ENCODE data around the gene HBG2.

Gene HBG2

GRCh38 chr11:5247472-5248192 lies 6.9 kb downstream of the HBG2 start:
- DNase-seq = no peak

DNA sequence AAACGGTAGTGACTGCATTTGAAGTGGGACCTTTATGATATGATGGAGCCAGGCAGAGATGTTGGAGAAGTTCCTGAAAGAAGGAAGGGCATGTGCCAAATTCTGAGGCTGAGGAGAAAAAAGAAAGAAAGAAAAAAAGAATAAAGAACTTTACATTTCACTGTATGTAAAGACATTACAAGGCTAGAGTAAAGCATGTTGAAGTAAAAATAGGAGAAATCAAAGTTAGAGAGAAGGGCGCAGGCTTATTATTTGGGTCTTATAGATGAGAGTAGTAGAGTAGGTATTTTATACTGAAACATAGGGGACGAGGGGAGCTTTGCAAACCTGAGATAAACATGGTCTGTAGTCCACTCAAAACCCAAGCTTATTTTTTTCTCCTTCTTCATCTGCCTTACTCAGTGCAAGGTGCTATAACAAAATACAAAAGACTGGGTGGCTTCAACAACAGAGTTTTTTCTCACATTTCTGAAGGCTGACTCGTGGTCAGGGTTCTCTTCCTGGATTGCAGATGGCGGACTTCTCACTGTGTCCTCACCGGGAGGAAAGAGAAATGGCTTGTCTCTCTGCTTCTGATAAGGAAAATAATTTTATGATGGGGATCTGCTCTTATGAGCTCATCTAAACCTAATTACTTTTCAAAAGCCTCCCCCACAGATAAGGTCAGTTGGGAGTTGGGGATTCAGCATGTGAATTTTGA lies 7.7 kb downstream of the HBG2 start:
- DNase-seq = no peak

- DNase-seq = no peak
Observed at GRCh38 chr11:5245155-5245554, 9.4 kb downstream of the HBG2 start.

DNA sequence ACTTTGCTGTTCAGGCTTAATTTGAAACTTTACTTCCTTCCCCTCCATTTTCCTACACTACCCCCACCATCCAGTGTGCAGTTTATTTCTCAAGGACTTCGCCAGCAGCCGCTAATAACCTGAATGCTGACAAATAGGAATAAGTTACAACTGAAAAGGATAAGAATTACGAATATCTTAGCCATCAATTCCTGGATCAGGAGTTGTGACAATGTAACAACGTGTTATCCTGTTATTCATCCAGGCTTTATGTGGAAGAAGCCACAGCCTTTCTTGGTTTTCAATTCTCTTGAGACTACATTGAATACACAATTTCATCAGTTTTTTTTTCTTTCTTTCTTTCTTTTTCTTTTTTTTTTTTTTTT lies 10.8 kb downstream of the HBG2 start:
- DNase-seq = no peak

- no peak for DNase-seq
Observed at GRCh38 chr11:5242933-5243815, 11.4 kb downstream of the HBG2 start.

DNA sequence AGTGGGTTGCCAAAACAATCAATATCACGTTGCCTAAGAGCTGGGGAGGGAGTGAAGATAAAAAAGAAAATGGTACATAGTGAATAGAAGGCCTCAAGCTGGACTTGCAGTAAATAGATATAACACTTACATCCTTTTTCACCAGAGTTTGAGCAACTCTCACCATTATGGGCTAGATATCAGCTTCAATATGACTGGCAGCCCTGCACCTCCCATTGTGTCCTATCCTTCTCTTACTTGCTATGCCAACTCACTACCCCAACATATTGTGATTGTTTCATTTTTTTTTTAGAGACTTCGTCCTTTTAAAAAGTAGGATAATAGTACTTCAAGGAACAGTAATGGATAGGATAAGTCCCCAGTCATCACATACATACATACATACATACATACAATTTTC lies 12.4 kb downstream of the HBG2 start:
- DNase-seq = no peak

GRCh38 chr11:5241458-5241857 lies 13.1 kb downstream of the HBG2 start:
- no peak for DNase-seq

- DNase-seq = no peak
Observed at GRCh38 chr11:5240458-5240857, 14.1 kb downstream of the HBG2 start.

- DNase-seq = no peak
Observed at GRCh38 chr11:5240056-5240455, 14.5 kb downstream of the HBG2 start.

DNA sequence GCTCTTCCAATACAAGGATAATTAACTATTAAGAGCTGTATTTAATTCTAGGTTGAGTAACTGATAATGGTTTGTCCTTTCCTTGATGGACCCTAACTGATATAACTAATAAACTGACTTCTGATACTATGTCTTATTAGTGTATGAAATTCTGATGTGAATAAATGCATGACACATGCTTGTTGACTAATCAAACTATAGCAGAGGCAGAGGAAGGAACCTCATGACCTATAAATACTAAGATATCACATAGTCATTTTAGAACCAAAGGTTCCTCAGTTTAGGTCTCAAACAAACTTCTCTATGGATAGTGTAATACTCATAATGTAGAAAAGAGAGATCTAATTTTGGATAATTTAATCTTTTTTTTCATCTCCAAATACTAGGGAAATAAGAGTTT lies 15.5 kb downstream of the HBG2 start:
- DNase-seq = no peak

DNA sequence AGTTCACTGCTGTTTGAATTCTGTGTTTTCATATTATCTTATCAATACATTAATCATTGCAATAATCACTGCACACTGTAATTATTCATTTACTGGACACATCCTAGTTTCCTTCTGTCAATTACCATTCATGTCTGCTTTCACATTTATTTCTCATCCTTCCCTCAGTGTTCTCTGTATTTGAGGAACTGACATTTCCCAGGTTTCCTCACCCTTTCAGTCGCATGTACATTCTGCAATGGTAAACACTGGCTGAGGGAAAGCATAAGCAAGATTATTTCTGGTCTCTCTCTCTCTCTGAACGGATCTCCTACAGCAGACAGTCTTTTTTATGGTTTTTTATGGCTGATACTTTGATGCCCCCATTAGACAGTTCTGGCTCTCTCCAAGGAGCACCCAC lies 16.1 kb downstream of the HBG2 start:
- no peak for DNase-seq

- no peak for DNase-seq
Observed at GRCh38 chr11:5237420-5237819, 17.2 kb downstream of the HBG2 start.

- no peak for DNase-seq
Observed at GRCh38 chr11:5235364-5236095, 19.1 kb downstream of the HBG2 start.

DNA sequence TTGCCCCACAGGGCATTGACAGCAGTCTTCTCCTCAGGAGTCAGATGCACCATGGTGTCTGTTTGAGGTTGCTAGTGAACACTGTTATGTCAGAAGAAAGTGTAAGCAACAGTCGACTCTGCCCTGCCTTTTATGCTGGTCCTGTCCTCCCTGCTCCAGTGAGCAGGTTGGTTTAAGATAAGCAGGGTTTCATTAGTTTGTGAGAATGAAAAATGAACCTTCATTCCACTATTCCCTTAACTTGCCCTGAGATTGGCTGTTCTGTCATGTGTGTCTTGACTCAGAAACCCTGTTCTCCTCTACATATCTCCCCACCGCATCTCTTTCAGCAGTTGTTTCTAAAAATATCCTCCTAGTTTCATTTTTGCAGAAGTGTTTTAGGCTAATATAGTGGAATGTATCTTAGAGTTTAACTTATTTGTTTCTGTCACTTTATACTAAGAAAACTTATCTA lies 20.2 kb downstream of the HBG2 start, which contains the start of gene HBD:
HBD (minus strand) TSS at position 103 of the 454 bp plus-strand sequence; CDS start at position 53, 50 bp downstream.
- no peak for DNase-seq

GRCh38 chr11:5233307-5233706 lies 21.3 kb downstream of the HBG2 start:
- DNase-seq = no peak

GRCh38 chr11:5232821-5233220 lies 21.8 kb downstream of the HBG2 start:
- DNase-seq = no peak

- no peak for DNase-seq
Observed at GRCh38 chr11:5232176-5232575, 22.4 kb downstream of the HBG2 start.

DNA sequence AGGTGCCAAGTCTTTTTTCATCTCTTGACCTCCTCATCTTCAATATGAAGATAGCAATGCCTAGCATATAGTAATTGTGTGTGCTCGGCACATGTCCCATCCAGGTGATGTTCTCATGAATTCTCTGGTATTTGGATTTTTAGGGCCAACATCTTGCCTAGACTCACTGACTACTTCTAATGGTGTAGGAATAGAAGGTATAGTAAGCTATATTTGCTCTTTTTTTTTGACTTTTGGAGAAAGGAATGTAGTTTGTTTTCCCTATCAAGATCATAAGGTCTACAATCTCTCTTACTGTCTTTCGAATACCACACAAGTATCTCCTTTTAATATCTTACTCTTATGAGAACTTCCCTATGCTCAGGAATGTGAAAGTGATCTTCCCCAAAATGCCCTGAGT lies 23.5 kb downstream of the HBG2 start:
- DNase-seq = no peak

DNA sequence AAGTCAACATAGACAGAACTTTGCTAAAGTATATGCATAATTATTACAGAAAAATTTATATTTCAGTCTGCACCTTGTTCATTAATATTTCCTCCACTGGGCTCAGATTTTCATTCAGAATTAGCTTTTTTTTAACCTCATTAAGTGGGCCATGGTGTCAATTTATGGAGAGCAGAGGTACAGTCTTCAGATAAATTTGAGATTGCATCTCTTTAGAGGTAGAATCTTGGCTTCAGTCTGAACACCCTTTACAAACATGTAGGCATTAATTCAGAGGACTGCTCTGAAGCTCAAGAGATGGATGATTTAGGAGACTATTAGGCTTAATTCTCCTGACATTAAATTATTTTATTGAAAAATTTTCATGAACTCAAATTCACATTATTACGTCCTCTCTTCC lies 24.3 kb downstream of the HBG2 start:
- DNase-seq = no peak

GRCh38 chr11:5229796-5230195 lies 24.8 kb downstream of the HBG2 start:
- no peak for DNase-seq

GRCh38 chr11:5229356-5229755 lies 25.2 kb downstream of the HBG2 start:
- DNase-seq = no peak

DNA sequence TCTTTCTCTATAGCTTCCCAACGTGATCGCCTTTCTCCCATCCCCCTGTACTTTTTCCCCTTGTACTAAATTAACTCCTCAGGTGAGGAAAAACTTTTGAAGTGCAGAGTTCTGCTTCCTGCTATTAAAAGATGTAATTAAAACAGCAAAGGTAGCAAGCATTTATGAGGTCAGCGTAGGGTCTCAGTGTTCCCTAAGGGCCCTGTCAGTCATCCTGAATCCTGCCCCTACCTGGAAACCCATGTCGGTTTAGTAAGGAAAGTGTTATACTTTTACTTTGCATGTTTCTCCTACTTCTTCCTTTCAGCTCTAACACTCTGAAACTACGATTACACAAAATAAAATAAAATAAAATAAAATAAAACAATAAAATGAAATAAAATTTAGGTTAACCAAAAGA lies 26.5 kb downstream of the HBG2 start:
- DNase-seq = no peak

DNA sequence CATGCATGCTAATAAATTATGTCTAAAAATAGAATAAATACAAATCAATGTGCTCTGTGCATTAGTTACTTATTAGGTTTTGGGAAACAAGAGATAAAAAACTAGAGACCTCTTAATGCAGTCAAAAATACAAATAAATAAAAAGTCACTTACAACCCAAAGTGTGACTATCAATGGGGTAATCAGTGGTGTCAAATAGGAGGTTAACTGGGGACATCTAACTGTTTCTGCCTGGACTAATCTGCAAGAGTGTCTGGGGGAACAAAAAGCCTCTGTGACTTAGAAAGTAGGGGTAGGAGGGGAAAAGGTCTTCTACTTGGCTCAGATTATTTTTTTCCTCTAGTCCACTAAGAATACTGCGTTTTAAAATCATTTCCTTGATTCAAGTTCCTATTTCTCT lies 26.9 kb downstream of the HBG2 start:
- no peak for DNase-seq

Measured in stimulated activated CD4-positive, alpha-beta T cell treated with anti-CD3 and anti-CD28 coated beads, Interleukin-1b, Interleukin-23, amount 100 ng/mL, for 48 hours (primary cell).